HG03342 (cell line): ENCODE data around the gene SYTL2.

Experiments used
- ATAC-seq: cut with Tn5 transposase; IDR thresholded peaks from one replicate; pipeline ENCODE4 v1.9.1; 2021; ENCODE audit warnings: mild to moderate bottlenecking, moderate library complexity; ENCODE audit not compliant: unreplicated experiment

SYTL2 gene

DNA sequence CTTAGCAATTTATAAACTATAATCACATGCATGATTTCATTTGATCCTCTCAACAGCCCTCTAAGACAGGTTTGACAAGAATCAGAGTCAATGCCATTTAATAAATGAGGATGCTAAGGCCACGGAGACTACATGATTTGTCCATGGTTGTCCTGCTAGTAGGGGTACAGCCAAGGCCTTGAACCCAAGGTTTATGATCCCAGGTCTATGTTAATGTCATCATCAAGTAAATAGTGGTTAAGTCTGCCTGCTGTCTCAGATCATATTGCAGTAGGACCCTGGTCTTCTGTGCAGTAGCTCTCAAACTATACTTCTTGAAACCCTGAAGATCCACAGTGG is 17.7 kb upstream of the SYTL2 start:
- ATAC-seq, result no peak

DNA sequence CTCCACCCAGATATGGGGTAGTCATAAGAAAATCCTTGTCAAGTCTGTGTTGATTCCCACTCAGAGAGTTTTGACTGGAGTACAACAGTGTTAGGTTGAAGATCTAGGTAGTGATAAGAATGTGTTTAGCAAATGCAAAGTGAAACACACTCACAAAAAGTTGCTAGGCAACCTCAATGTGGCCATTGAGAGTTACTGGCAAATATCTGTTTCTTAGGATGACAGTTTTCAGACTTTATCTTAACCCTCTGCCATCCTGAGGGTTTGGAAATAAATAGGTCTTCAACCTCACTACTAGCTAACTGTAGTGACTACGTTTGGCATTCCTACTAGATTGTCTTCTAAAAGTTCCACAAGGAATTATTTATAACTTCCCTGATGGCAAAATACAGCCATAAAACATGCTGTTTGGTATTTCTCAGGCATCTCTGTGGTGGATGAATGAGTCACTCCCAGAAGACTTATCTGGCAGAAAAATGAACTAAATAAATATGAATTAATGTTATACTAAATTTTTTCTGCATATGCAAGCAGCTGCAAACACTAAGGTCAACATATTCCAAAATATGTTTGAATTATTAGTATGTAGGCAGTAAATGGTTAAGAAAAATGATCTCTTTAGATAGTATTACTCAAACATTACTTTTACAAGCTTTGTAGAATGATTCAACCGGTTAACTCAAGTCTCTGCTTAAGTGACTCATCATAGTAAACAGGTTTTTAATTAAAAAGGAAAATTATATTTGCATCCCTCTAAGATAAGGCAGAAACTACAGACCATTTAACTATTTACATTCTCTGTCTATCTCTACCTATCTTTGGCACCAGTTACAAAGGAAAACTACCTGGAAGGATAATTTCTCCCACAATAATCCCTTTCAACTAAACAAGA is 17.1 kb upstream of the SYTL2 start:
- no peak for ATAC-seq

DNA sequence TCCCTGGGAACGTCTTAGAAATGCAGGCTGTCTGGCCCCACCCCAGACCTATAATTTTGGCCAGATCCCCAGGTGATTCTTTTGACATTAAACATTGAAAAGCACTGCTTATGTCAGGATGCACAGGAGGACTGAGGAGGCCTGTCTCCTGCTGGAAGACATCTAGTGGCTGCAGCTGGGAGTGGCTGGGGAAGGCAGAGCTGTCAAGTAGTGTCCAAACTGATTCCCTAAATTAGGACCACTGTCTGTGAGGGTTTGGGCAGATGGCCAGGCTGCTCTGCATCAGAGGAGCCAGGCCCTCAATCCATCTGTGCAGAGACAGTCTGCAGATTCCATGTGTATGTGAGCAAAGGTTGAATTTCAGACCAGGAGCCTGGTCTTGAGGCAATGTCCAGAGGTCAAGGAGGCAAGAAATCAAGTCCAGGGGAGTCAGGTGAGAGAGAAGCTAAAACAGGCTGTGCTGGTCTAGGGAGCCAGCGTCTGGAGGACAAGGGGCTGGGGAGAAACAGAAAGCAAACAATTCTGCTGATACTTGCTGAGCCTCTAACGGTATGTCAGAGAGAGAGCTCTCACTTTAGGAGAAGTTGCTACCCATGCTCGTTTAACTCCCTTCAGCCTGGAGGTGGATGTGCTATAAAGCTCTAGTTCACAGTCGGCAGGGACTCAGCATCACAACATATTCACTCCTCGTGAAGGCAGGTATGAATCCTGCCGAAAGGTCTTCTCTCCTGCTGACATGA is 15.3 kb upstream of the SYTL2 start:
- ATAC-seq, result no peak

DNA sequence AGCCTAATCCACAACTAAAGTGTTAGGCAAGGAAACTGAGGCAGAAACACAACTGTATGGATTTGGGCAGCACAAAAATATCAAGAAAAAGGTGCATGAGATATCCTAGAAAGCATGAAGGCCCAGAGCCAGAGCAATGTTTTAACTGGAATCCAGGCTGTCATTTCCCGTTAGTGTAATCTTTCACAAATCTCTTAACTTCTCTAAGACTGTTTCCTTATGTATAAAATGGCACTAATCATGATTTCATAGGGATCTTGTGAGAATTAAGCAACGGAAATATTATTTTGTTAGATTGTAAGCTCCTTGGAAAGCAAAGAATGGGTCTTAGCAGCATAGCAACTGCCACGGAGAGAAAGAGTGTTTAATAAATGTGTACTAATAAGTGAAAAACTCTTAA is 14.7 kb upstream of the SYTL2 start:
- ATAC-seq, result no peak

DNA sequence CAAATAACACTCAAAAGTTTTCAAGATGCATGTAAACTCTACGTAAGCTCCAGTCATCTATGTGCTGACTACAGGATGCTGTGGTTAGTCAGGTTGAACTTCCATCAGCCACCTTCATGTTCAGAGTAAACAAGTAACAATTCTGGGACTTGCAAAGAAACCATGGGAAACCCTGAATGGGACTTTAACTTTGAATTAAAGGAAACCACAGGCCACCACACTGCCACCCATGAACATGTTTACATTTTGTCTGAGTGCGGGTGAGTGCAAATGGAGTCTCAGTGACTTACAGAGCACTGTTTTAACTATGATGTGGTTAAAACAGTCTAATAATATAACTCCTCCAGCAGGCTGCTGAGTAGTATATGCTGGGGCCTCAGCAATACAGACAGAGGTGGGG is 12.9 kb upstream of the SYTL2 start:
- ATAC-seq, result no peak

DNA sequence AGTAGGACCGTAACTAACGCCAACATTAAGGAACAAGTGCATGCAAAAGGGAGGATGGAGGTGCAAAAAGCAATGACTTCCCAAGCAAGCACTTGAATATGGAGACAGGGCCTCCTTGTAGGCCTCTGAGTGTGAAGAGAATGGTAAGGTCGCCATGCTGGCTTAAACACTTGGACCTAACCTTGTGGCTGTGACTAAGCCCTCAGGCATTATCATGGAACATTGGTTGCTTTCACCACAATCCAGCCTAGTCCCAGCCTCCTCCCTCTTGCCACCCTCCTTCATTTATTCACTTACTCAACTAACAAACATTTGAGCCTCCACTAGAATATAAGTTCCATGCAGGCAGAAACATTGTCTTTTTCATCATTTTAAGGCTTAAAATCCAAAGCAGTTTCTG is 11.9 kb upstream of the SYTL2 start:
- no peak for ATAC-seq

DNA sequence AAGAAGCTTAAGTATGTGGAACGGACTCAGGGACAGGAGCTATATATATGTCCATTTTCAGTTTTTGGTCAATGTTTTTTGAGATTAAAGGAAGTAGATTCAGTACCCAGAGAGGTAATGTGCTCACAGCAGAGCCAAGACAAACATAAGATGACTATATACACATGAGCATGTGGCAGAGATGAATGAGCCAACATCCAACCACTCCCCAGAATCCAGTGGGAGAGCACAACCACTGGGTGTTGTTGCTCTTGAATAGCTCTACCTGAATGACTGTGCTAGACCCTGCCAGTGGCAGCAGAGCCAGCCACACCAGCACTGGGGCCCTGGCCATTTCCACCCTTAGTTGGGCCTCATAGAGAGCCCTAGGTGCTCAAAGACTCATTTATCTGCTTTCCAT is 10.7 kb upstream of the SYTL2 start:
- no peak for ATAC-seq

DNA sequence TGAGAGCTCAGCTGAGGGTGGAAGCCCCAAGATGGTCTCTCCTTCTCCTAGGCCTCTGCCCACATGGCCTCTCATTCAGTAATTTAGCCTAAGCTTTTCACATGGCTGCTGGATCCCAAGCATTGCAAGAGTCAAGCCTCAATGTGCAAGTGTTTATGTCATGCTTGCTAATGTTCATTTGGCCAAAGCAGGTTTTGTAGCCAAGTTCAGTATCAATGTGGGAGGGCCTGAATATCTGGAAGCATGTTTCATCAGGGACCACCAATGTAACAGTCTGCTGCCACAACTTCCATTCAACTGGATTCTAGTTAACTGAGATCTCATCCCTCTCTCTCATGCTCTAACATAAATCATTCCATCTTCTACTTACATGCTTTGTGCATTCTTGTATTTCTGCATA is 8.5 kb upstream of the SYTL2 start:
- ATAC-seq, result no peak

DNA sequence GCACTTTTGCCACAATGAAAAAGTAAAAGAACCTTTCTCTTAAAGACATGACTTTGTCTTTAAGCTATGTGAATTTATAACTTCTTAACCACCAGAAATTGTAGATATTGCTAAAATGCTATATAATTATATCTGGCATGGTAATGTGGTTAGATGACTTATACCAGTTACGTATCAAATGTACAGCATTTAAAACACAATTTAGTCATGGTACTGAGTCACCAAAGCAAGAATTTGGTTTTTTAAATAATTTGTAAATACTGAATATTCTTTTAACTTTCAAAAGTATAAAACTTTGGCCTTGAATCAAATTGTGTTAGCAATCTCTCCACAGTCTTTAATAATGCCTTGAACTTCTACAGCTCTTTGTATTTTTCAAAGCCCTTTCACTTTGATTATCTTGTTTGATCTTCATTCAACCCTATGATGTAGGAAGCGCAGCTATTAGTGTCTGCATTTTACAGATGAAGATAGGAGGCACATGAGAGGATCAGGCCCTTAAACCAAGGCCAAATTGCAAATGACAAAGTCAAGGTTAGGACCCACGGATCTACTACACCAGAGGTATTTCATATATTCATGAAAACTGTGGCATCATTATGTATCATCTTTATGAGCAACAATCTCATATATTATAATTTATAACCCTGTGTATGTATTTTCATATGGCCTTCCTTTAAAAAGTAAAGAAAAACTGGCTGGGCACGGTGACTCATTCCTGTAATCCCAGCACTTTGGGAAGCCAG is 4.4 kb upstream of the SYTL2 start:
- no peak for ATAC-seq

DNA sequence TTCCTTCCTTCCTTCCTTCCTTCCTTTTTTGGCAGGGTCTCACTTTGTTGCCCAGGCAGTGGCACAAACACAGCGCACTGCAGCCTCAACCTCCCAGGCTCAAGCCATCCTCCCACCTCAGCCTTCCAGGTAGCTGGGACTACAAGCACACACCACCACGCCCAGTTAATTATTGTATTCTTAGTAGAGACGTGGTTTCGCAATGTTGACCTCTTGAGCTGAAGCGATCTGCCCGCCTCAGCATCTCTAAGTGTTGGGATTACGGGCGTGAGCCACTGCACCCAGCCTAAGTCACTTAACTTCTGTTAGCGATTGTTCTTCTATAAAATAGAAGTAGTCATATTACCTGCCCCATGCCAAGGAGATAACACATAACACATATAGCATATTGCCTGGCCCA is 2.8 kb upstream of the SYTL2 start:
- ATAC-seq, result no peak

DNA sequence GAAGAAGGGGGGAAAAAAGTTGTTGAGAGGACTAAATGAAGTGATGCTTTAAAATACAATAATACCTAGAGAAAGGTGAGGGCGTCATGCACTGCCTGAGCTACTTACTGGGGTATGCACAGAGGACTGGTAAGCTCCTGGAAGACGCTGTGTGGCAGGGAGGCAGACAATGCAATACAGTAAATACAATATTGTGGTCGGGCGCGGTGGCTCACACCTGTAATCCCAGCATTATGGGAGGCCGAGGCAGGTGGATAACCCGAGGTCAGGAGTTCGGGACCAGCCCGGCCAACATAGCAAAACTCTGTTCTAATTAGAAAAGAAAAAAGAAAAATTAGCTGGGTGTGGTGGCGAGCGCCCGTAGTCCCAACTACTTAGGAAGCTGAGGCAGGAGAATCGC is 683 bp upstream of the SYTL2 start:
- ATAC-seq, result no peak

DNA sequence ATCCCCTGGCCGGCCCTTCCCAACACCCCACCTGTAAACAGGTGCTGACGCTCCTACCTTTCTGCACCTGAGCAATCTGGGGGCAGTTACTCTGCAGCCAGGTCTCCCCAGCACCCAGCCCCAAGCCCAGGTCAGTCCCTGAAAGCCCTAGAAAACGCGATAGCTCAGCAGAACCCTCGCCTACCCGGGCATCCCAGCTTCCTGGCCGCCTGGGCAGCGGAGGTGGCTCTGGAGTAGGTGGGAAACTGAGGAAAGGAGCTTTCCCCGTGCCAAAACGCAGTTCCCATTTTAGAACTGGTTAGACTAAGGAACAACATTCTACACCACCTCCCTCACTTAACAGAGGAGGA is 445 bp downstream of the SYTL2 start:
- ATAC-seq, result no peak

DNA sequence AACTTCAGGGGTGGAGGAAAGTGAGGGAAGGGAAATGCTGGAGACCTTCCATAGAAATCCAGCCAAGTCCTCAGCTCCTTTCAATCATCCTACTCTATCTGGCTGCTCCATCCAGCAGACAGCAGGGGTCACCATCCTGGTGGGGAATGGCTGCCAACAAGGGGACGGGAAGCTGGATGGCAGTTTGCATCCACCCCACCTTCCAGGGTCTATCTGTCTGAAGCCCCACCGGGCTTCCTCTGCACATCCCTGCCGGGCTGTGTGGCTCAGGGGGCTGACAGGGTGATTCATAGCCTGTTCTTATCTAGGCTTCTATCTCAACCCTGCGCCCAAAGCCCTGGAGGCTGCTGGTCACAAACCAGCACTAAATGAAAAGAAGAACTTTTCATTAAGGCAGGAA is 1.1 kb downstream of the SYTL2 start:
- no peak for ATAC-seq

DNA sequence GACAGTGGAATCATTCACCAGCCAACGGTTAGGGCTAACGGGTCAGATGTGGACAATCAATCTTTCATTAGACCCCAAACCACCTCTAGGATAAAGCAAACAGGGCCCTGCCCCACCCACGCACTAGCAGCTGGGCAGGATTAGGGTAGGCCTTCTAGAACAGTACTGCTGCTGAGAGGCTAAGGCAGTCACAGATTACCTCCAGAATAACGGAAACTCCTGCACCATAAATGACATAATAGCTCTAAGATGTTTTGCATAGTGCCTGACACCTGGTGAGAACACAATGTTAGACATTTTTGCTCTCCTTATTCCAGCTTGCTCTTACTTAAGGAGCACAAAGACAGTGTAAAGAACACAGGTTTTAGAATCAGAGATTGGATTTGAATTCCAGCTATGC is 1.8 kb downstream of the SYTL2 start:
- ATAC-seq, result no peak

DNA sequence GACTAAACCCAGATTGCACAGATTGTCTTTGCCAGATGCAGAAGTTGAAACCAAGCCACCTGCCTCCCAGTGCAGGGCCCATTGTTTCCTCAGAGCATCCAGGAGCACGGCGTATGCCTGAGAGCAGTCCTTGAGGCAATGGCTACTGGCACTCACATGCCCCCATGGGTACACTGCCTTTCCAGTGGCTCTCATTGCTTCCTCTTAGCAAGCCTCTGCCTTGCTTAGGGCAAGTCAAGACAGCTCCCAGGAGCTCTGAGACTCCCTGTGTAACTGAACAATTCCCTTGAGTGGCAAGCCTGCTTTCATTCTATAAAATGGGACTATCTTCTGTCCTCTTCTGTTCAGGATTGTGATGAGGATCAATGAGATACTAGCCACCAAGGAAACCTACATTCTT is 4.1 kb downstream of the SYTL2 start:
- no peak for ATAC-seq

DNA sequence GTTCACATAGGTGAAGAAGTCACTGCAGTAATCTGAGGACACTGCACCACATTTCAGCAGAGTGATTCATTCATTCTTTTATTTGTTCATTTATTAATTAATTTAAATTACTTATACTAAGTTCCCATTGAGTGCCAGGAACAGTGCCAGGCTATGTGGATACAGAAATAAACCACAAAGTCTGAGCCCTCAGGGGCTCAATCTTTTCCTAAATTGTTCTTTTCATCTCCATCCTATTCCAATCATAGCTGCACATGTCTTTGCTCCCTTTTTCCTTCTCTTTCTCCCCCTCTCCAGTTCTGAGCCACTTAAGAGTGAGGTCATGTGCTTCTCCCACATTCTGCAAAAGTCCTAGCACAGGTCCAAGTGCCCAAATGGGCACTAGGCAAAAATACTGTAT is 4.9 kb downstream of the SYTL2 start:
- no peak for ATAC-seq

DNA sequence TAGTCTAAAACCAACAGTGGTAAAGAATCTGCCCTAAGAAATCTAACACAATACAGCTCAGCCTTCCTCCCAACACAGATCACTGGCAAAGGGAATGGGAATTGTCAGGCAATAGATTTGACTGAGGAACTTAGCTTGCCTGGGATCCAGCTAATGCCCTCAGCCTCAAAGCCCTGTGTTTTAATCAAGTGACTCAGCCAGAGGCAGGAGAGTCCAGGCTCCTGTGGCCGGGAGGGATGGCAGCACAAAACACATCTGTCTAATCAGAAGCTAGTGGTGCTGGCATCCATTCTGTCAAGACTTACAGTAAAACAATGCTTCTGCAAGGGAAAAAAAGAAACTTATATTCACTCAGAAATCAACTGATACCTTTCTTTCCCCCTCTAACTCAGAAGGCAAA is 5.6 kb downstream of the SYTL2 start:
- ATAC-seq, result no peak

DNA sequence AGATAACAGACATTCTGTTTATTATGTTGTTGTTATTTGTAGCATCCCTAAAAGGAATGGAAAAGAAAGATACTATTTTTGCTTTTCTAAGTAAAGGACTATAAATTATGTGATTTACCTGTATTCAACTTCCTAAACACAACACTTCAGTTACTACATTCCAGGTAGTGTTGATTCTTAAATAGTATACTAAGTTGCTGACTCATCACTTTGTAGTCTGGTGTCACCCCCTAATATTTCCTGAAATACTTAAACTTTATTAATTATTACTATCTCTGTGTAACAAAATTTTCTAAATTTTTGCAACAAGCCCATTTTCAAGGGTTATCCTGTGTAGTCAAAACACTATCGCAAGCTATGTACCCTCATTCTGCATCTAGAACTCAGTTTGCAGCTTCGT is 7.0 kb downstream of the SYTL2 start:
- ATAC-seq, result no peak

DNA sequence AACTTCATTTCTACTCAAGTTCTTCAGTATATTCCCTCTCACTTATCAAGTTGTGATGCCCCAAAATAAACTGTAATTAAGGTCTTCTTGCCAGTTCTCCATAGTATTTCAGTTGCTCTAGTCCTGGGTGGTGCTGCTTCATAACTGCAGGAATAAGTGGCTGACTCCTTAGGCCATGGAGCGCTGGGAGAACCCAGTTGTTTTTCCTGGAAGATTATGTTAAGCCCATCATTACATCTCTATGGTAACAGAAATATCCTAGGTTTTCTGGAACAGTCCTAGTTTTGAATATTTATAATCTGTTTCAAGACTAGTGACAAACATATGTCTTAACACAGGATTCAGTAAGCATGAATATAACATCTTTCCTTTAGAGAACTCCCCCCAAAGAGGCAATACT is 7.6 kb downstream of the SYTL2 start:
- ATAC-seq, result no peak

DNA sequence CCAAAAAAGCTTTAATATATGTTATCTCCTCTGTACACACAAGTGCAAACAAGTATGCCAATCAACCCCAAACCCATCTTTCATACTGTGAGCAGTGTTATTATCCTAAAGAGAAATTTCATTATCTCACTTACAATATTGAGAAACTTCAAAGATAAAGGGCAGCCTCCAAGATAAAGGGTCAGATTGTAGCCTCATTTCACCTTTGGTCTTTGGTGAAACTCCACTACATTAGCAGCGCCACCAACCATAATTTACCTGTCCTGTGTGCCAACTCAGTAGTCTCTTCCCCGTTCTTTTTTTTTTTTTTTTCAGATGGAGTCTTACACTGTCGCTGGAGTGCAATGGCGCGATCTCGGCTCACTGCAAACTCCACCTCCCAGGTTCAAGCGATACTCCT is 9.4 kb downstream of the SYTL2 start:
- ATAC-seq, result no peak

DNA sequence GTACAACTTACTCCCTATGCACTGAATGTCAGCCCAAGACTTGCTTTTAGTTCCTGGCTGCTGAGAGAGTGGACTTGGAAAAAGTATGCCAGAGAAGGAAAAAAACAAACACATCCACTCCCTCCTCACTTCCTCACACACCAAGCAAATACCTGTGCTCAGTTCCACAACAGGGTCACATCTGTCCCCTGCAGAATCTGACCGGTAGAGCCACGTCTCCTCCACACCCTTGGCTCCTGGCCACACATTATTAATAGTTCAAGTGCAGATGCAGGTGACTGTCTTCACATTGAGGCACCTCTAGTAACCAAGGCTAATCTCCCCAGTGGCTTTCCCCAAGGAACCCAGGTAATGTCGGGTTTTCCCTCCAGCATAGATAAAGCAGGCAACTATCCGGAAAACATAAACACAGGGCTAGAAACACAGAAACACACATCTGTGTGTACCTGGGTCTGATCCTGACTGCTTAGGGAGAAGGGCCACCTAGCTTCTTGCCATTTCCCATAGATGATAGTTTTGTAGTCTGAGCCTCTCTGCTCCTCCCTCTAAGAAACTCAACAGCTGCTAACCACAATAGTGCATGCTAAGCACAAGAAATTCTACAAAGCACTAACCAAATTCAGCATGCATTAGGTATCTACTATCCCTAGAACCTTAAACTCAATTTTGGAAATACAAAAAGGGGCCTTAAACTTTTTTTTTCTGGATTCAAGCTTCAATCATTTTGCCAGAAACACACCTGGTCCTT is 10.2 kb downstream of the SYTL2 start:
- no peak for ATAC-seq
